Stomach smooth muscle (tissue), 2 donors: ENCODE results near the gene TEX35.

Source experiments
- H3K27ac ChIP-seq: one replicate; pipeline ENCODE4 v1.7.0; 2013; ENCODE audit warnings: mild to moderate bottlenecking, low read length, inconsistent platforms
- H3K27me3 ChIP-seq, 2 donors: one replicate each; pipeline ENCODE4 v1.7.0; 2013; ENCODE audit warnings: low read length in 2 of 2; ENCODE audit not compliant: insufficient read depth in 2 of 2, control insufficient read depth in 1 of 2
- H3K36me3 ChIP-seq, 2 donors: one replicate each; pipeline ENCODE4 v1.7.0; 2013; ENCODE audit warnings: low read length in 2 of 2; ENCODE audit not compliant: control insufficient read depth in 2 of 2, insufficient read depth in 2 of 2
- H3K4me1 ChIP-seq: one replicate; pipeline ENCODE4 v1.7.0; 2013; ENCODE audit warnings: low read length; ENCODE audit not compliant: control insufficient read depth, insufficient read depth
- H3K4me3 ChIP-seq, 2 donors: one replicate each; pipeline ENCODE4 v1.7.0; 2013; ENCODE audit warnings: low read length in 2 of 2
- H3K9ac ChIP-seq, 2 donors: one replicate each; pipeline ENCODE4 v1.7.0; 2013; ENCODE audit warnings: low read length in 2 of 2, mild to moderate bottlenecking in 1 of 2
- H3K9me3 ChIP-seq, 2 donors: one replicate each; pipeline ENCODE4 v1.7.0; 2013; ENCODE audit warnings: low read length in 2 of 2; ENCODE audit not compliant: control insufficient read depth in 2 of 2
- donor health status: healthy.
- donor health status: Pancreatic carcinoma.

Gene TEX35

GRCh38 chr1:178493301-178493741 is 19.6 kb upstream of the TEX35 start:
- Histone ChIP-seq H3K4me3 (no peak overlapping the region), H3K9me3 (no peaks in the 10 kb centered on the region), H3K27me3 (no peaks in the 10 kb centered on the region), H3K4me1 (no peaks in the 10 kb centered on the region), H3K9ac (no peak overlapping the region), H3K27ac (no peak overlapping the region), H3K36me3 (no peaks in the 10 kb centered on the region)

DNA sequence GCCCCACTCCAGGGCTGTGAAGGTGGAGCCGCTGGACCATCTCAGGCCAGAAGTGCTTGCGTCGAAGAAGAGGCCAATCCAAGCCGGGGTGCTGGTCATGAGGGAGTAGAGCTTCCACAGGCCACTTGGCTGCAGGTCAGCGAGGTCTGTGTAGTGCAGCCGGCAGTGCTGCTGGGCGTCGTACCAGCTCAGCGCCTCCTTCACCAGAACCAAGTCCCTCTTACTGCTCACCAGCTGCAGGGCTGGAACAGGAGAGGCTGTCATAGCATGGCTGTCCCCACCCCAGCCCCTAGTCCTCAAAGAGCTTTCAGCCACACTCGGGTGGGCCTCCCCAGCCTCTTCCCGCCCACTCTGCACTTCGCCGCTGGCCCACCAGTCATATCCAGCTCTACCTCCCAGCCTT is 18.3 kb upstream of the TEX35 start:
- H3K4me3 ChIP-seq, result no peak overlapping the region
- H3K27me3 ChIP-seq, result no peaks in the 10 kb centered on the region
- H3K4me1 ChIP-seq, result no peaks in the 10 kb centered on the region
- H3K36me3 ChIP-seq, result no peaks in the 10 kb centered on the region
- no peak overlapping the region for H3K9ac ChIP-seq
- H3K27ac ChIP-seq, result no peak overlapping the region
- H3K9me3 ChIP-seq, result no peaks in the 10 kb centered on the region

GRCh38 chr1:178495158-178495557 is 17.8 kb upstream of the TEX35 start:
- no peaks in the 10 kb centered on the region for H3K36me3 ChIP-seq
- no peak overlapping the region for H3K9ac ChIP-seq
- no peaks in the 10 kb centered on the region for H3K27me3 ChIP-seq
- H3K4me3 ChIP-seq, result no peak overlapping the region
- no peaks in the 10 kb centered on the region for H3K4me1 ChIP-seq
- no peaks in the 10 kb centered on the region for H3K9me3 ChIP-seq
- no peak overlapping the region for H3K27ac ChIP-seq

DNA sequence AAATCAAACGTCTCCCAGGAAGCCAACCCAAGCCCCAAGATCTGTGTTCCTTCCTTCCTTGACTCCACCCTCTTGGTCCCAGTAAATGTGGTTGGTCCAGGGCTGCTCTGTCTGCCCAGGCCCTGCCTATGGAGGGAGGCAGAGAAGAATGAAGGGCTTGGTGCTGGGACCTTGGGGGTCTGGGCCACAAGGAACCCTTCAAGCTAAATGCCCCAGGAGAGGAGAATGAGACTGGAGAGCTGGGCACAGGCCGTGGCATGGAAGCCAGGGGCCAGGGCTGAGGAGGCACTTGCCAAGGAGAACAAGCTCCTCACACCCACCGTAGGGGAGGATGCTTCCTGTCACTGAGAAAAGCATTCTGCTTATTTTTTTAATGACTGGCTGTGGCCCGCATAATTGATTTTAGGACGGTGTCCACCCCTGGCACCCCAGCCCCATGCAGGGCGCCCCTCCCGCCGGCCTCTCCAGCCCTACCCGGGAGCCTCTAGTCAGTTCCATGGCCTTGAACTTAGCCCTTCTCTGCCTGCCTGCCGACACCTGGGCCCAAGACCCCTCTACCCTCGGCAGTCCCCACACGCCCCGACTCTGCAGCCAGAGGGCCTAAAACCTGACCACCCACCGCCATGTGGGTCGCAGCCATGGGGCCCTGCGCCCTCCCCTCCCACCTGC is 17.0 kb upstream of the TEX35 start:
- no peaks in the 10 kb centered on the region for H3K4me1 ChIP-seq
- H3K36me3 ChIP-seq, result no peaks in the 10 kb centered on the region
- no peak overlapping the region for H3K4me3 ChIP-seq
- H3K9ac ChIP-seq, result no peak overlapping the region
- no peaks in the 10 kb centered on the region for H3K9me3 ChIP-seq
- H3K27ac ChIP-seq, result no peak overlapping the region
- H3K27me3 ChIP-seq, result no peaks in the 10 kb centered on the region

GRCh38 chr1:178496410-178497135 is 16.3 kb upstream of the TEX35 start, which contains the start of gene CLEC20A:
Gene CLEC20A (minus strand): TSS chr1:178496964. CDS start chr1:178496939, 25 bp downstream.
- Histone ChIP-seq H3K4me3 (no peak within 1 kb of the TSS), H3K9ac (no peak within 1 kb of the TSS), H3K4me1 (no peaks in the 10 kb centered on the region), H3K9me3 (no peaks in the 10 kb centered on the region), H3K36me3 (no peaks in the 10 kb centered on the region), H3K27ac (no peak within 1 kb of the TSS), H3K27me3 (no peaks in the 10 kb centered on the region)

DNA sequence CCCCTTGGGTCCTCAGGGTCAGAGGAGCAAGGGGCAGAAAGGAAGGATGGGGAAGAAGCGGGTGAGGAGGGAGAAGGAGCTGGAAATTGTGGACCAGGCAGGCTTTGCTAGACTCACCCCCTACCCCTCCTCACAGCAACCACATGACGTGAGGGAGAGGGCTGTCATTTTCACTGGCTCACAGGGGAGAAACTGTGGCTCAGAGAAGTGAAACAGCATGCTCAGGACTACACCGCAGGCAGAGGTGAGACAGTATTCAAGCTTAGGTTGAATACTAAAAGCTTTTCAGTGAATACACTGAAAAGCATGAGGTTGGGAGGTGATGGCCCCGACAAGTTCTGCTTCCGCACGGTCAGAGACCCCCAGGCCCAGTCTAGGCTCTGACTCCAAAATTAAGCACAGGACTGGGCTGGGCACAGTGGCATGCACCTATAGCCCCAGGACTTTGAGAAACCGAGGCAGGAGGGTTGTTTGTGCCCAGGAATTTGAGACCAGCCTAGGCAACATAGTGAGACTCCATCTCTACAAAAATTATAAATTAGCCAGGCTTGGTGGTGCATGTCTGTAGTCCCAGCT is 14.9 kb upstream of the TEX35 start:
- H3K27me3 ChIP-seq, result no peaks in the 10 kb centered on the region

GRCh38 chr1:178498896-178499675 is 13.8 kb upstream of the TEX35 start:
- Histone ChIP-seq H3K4me1 (no peaks in the 10 kb centered on the region), H3K4me3 (no peak overlapping the region)

More for the DNA sequence above, 14.9 kb upstream of the TEX35 start:
- no peak overlapping the region for H3K9ac ChIP-seq
- H3K4me3 ChIP-seq, result no peak overlapping the region
- no peaks in the 10 kb centered on the region for H3K36me3 ChIP-seq
- H3K27ac ChIP-seq, result no peak overlapping the region
- H3K9me3 ChIP-seq, result no peaks in the 10 kb centered on the region
- H3K4me1 ChIP-seq, result no peaks in the 10 kb centered on the region

GRCh38 chr1:178500091-178500770 is 12.7 kb upstream of the TEX35 start:
- Histone ChIP-seq H3K4me3 (no peak overlapping the region), H3K9me3 (no peaks in the 10 kb centered on the region), H3K9ac (no peak overlapping the region), H3K27ac (no peak overlapping the region), H3K4me1 (no peaks in the 10 kb centered on the region), H3K27me3 (no peaks in the 10 kb centered on the region), H3K36me3 (no peaks in the 10 kb centered on the region)

More at GRCh38 chr1:178498896-178499675, 13.8 kb upstream of the TEX35 start:
- Histone ChIP-seq H3K27ac (no peak overlapping the region), H3K27me3 (no peaks in the 10 kb centered on the region), H3K9me3 (no peaks in the 10 kb centered on the region), H3K9ac (no peak overlapping the region), H3K36me3 (no peaks in the 10 kb centered on the region)

DNA sequence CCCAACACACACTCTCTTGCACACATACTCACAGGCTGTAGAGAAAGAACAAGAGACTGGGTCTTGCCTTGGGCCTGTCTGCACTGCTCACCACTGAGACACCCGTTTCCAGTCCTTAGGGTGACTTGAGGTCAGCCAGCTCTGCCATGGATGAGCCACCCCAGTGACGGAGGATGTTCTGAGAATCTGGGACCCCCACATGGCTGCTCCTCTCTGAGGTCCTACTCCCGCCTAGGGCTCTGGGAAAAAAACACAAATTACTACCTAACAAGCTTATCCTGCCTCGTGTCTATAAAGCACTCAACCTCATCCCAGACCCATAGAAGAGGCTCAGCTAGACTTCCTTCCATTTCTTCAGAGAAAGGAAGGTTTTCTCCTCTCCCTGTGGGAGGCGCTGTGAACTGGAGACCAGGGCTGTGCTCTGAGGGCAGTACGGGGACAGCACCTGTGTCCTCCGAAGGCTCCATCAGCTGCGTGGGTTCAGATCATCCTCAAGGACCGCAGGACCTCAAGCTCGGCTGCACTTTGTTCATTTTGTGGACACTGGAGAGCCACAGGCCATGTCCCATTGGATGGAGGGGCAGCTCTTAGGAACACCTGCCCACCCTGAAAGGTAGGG is 11.9 kb upstream of the TEX35 start:
- H3K9me3 ChIP-seq, result no peaks in the 10 kb centered on the region
- no peak overlapping the region for H3K4me3 ChIP-seq
- H3K27me3 ChIP-seq, result no peaks in the 10 kb centered on the region
- no peaks in the 10 kb centered on the region for H3K4me1 ChIP-seq
- H3K9ac ChIP-seq, result no peak overlapping the region
- H3K36me3 ChIP-seq, result no peaks in the 10 kb centered on the region
- H3K27ac ChIP-seq, result no peak overlapping the region
